ENCODE results near the gene CPB2.

The CPB2 gene

DNA sequence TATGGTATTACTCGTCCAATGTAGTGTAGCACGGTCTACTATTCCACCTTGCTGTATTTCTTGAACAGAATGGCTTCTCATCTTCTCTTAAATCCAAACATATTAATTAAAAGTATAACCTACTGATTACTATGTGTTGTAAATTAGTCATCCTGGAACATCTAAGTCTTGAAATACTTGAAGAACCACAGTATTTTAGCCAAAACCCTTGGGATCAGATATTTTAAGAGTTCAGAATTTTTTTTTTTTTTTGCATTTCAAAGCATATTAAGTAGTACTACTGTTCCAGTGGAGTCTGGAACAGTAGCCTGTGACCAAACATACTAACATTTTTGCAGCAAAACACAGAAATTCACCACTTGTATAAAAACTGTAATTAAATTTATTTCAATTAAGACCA is 82.4 kb downstream of the CPB2 start:
- Histone ChIP-seq H3K9ac (ENCODE audit: low read depth, low read length) (no peak overlapping the region), H3K36me3 (ENCODE audit: insufficient read depth, low read length) (peaks cover 34% of the 10 kb centered on the region), H3K4me2 (ENCODE audit: insufficient read depth, low read length) (no peak overlapping the region), H3K79me2 (ENCODE audit: insufficient read depth, low read length) (peaks cover 34% of the 10 kb centered on the region), H3K9me3 (ENCODE audit: insufficient read depth, low read length, severe bottlenecking) (no peaks in the 10 kb centered on the region), H3K4me1 (ENCODE audit: insufficient read depth, low read length) (no peaks in the 10 kb centered on the region), H3K4me3 (ENCODE audit: low read depth in 1 of 2, low read length in 2 of 2) (no peak overlapping the region), H2AFZ (ENCODE audit: low read depth, low read length) (no peak overlapping the region), H4K20me1 (ENCODE audit: insufficient read depth, low read length) (peaks cover 4% of the 10 kb centered on the region; the same call in 1 of the 2 replicates), H3K27ac (ENCODE audit: low read length) (no peak overlapping the region), H3K27me3 (ENCODE audit: insufficient read depth, low read length, poor library complexity) (no peaks in the 10 kb centered on the region)
- DNase-seq, result no peak
- no peak for TF ChIP-seq EZH2 (IDR thresholded peaks at IDR 0.05; ENCODE audit: borderline replicate concordance, low read depth, low read length, severe bottlenecking)
- TF ChIP-seq, protein P1, sequence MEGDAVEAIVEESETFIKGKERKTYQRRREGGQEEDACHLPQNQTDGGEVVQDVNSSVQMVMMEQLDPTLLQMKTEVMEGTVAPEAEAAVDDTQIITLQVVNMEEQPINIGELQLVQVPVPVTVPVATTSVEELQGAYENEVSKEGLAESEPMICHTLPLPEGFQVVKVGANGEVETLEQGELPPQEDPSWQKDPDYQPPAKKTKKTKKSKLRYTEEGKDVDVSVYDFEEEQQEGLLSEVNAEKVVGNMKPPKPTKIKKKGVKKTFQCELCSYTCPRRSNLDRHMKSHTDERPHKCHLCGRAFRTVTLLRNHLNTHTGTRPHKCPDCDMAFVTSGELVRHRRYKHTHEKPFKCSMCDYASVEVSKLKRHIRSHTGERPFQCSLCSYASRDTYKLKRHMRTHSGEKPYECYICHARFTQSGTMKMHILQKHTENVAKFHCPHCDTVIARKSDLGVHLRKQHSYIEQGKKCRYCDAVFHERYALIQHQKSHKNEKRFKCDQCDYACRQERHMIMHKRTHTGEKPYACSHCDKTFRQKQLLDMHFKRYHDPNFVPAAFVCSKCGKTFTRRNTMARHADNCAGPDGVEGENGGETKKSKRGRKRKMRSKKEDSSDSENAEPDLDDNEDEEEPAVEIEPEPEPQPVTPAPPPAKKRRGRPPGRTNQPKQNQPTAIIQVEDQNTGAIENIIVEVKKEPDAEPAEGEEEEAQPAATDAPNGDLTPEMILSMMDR (IDR thresholded peaks at IDR 0.05; ENCODE audit: borderline replicate concordance, extremely low read depth, low read length, poor library complexity, severe bottlenecking), result no peak
- no peak for ATAC-seq (ENCODE audit: insufficient read depth, low read depth)

DNA sequence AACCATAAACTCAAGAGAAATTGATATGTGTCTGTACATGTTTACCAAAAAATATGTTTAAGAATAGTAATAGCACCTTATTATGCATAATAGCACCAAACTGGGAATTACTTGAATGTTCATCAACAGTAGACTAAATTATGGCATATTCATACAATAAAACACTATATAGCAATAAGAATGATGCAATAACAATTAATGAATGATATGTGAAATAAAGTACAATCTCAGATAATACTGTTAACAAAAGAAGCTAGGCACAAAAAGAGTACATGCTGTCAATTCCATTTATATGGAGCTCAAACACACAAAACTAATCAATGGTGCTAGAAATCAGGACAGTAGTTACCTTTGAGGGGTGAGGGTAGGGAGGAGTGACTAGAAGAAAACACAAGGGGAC is 88.6 kb downstream of the CPB2 start:
- no peak for ATAC-seq (ENCODE audit: insufficient read depth, low read depth)
- no peaks in the 10 kb centered on the region for H3K4me1 ChIP-seq (ENCODE audit: insufficient read depth, low read length)

DNA sequence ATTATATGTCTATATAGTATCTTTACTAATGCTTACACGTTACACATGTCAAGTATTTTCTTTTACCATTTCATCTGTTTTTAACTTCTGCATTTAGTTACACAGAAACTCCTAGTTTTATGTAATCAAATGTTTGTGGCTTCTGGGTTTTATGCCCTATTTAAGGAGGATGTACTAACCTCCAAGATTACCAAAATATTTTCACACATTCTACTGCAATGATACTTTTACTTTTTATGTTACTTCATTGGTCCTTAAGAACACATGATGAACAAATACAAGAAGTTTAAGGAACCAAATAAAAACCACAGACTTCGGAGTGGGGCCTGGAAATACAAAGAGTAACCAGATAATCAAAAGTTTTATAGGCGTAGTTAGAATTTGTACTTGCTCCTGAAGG is 89.5 kb downstream of the CPB2 start:
- ATAC-seq (ENCODE audit: insufficient read depth, low read depth), result no peak
- Histone ChIP-seq H3K4me2 (ENCODE audit: insufficient read depth, low read length) (no peak overlapping the region), H4K20me1 (ENCODE audit: insufficient read depth, low read length) (no peaks in the 10 kb centered on the region), H3K27ac (ENCODE audit: low read length) (no peak overlapping the region), H3K9me3 (ENCODE audit: insufficient read depth, low read length, severe bottlenecking) (no peaks in the 10 kb centered on the region), H3K27me3 (ENCODE audit: insufficient read depth, low read length, poor library complexity) (no peaks in the 10 kb centered on the region), H3K9ac (ENCODE audit: low read depth, low read length) (no peak overlapping the region), H2AFZ (ENCODE audit: low read depth, low read length) (no peak overlapping the region), H3K36me3 (ENCODE audit: insufficient read depth, low read length) (peaks cover 64% of the 10 kb centered on the region), H3K79me2 (ENCODE audit: insufficient read depth, low read length) (no peaks in the 10 kb centered on the region), H3K4me1 (ENCODE audit: insufficient read depth, low read length) (no peaks in the 10 kb centered on the region), H3K4me3 (ENCODE audit: low read depth in 1 of 2, low read length in 2 of 2) (no peak overlapping the region)
- no peak for DNase-seq
- no peak for TF ChIP-seq EZH2 (IDR thresholded peaks at IDR 0.05; ENCODE audit: borderline replicate concordance, low read depth, low read length, severe bottlenecking)
- TF ChIP-seq, protein P1 (IDR thresholded peaks at IDR 0.05; ENCODE audit: borderline replicate concordance, extremely low read depth, low read length, poor library complexity, severe bottlenecking), result no peak

More for the DNA sequence above, 88.6 kb downstream of the CPB2 start:
- Histone ChIP-seq H3K4me2 (ENCODE audit: insufficient read depth, low read length) (no peak overlapping the region), H3K27me3 (ENCODE audit: insufficient read depth, low read length, poor library complexity) (no peaks in the 10 kb centered on the region), H3K79me2 (ENCODE audit: insufficient read depth, low read length) (no peaks in the 10 kb centered on the region), H3K27ac (ENCODE audit: low read length) (no peak overlapping the region), H3K9ac (ENCODE audit: low read depth, low read length) (no peak overlapping the region), H3K9me3 (ENCODE audit: insufficient read depth, low read length, severe bottlenecking) (no peaks in the 10 kb centered on the region), H3K36me3 (ENCODE audit: insufficient read depth, low read length) (peaks cover 56% of the 10 kb centered on the region), H3K4me3 (ENCODE audit: low read depth in 1 of 2, low read length in 2 of 2) (no peak overlapping the region), H2AFZ (ENCODE audit: low read depth, low read length) (no peak overlapping the region), H4K20me1 (ENCODE audit: insufficient read depth, low read length) (no peaks in the 10 kb centered on the region)
- DNase-seq, result no peak
- TF ChIP-seq, protein P1 (IDR thresholded peaks at IDR 0.05; ENCODE audit: borderline replicate concordance, extremely low read depth, low read length, poor library complexity, severe bottlenecking), result no peak
- TF ChIP-seq EZH2 (IDR thresholded peaks at IDR 0.05; ENCODE audit: borderline replicate concordance, low read depth, low read length, severe bottlenecking), result no peak

DNA sequence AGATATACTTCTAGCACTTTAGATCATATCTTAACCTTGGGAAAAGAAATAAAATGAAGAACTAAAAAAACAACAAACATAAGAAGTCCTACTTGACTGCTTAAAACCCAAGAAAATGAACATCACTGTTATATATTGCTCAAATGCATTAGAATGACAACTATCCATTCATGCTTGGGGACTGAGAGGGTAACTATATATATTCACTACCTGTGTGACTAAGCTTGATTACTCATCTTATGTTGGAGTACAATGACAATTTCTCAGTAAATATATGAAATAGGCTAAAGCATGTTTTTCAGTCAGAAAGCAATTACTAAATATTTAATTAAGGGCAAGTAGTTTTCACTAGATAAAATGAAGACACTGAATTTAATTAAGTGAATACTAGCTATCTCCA is 92.4 kb downstream of the CPB2 start:
- H3K36me3 ChIP-seq (ENCODE audit: insufficient read depth, low read length), result peaks cover 69% of the 10 kb centered on the region
- no peak for TF ChIP-seq EZH2 (IDR thresholded peaks at IDR 0.05; ENCODE audit: borderline replicate concordance, low read depth, low read length, severe bottlenecking)
- TF ChIP-seq, protein P1 (IDR thresholded peaks at IDR 0.05; ENCODE audit: borderline replicate concordance, extremely low read depth, low read length, poor library complexity, severe bottlenecking), result no peak

More for the DNA sequence above, 92.4 kb downstream of the CPB2 start:
- DNase-seq (no peak), ATAC-seq (ENCODE audit: insufficient read depth, low read depth) (no peak)
- Histone ChIP-seq H3K27ac (ENCODE audit: low read length) (no peak overlapping the region), H3K4me3 (ENCODE audit: low read depth in 1 of 2, low read length in 2 of 2) (no peak overlapping the region), H3K27me3 (ENCODE audit: insufficient read depth, low read length, poor library complexity) (no peaks in the 10 kb centered on the region), H3K9ac (ENCODE audit: low read depth, low read length) (no peak overlapping the region), H3K4me1 (ENCODE audit: insufficient read depth, low read length) (no peaks in the 10 kb centered on the region), H2AFZ (ENCODE audit: low read depth, low read length) (no peak overlapping the region), H3K79me2 (ENCODE audit: insufficient read depth, low read length) (no peaks in the 10 kb centered on the region), H3K4me2 (ENCODE audit: insufficient read depth, low read length) (no peak overlapping the region), H4K20me1 (ENCODE audit: insufficient read depth, low read length) (no peaks in the 10 kb centered on the region), H3K9me3 (ENCODE audit: insufficient read depth, low read length, severe bottlenecking) (no peaks in the 10 kb centered on the region)

Measured in DND-41 (cell line).